T-helper 2 cell (primary cell): ENCODE data around the gene ENTPD2.
A peak's percentile ranks its signal among the peaks of the same experiment; 100 is the strongest.

Experiments used
- DNase-seq, 5 experiments: peaks; one replicate each; pipeline versions ENCODE4 v3.0.0 to v3.0.0-alpha.2; 2012 to 2022
- total RNA-seq, 2 donors: gene quantifications; one replicate each; lab custom pipeline; 2026; lab: John Stamatoyannopoulos, UW

The ENTPD2 gene
- total RNA-seq, result 0 reads per million in 2 donors

DNA sequence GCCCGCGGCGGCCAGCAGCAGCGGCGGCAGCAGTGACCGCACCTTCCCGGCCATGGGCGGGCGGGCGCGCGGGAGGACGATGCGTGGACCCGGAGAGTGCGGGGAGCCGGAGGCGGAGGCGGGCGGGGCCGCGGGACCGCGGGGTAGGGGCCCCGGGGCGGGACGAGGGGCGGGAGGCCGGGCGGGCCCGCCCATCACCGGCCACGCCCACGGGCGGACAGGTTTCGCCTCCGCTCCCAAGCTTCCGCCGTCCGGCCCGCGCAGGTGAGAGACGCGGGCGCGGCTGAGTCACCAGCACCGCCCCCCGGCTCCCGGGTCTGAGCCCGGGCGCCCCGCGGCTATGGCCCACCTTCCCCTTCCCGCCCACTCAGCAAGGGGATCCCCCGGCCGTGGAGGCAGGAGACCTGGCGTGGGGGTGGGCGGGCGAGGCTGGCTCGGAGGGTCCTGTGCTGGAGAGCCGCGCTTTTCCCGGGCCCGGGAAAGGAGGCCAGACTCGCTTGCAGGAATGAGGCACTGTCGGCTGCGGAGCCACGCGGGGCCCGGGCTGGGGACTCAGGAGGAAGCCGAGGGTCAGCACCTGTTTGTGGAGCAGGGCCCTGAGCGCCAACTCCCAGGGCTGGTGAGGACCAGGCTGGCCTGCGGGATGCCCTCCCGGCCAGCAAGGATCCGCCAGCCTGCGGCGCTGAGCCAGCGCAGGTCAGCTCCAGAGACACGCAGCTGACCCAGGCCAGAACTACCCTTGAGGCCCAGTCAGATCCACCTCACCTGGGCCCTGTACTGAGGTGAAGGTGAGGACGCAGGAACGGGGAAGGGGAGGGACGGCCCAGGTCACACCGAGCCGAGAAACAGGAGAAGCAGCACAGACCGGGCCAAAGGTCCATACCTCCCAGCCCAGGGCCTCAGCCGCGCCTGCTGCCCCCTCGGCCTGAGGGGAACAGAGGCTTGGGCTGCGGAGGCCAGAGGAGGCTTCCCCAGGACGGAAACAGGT lies at the start of gene ENTPD2:
Gene ENTPD2, minus strand, starts transcription at position 118 of the 988 bp plus-strand sequence. Its CDS starts 64 bp downstream, at position 54.
- DNase-seq, result peak in 1 of 5 experiments; percentile 34

- DNase-seq, result no peak
Observed at GRCh38 chr9:137103206-137103999, 49.5 kb upstream of the ENTPD2 start.

- DNase-seq, result no peak
Observed at GRCh38 chr9:137099231-137099630, 45.4 kb upstream of the ENTPD2 start.

DNA sequence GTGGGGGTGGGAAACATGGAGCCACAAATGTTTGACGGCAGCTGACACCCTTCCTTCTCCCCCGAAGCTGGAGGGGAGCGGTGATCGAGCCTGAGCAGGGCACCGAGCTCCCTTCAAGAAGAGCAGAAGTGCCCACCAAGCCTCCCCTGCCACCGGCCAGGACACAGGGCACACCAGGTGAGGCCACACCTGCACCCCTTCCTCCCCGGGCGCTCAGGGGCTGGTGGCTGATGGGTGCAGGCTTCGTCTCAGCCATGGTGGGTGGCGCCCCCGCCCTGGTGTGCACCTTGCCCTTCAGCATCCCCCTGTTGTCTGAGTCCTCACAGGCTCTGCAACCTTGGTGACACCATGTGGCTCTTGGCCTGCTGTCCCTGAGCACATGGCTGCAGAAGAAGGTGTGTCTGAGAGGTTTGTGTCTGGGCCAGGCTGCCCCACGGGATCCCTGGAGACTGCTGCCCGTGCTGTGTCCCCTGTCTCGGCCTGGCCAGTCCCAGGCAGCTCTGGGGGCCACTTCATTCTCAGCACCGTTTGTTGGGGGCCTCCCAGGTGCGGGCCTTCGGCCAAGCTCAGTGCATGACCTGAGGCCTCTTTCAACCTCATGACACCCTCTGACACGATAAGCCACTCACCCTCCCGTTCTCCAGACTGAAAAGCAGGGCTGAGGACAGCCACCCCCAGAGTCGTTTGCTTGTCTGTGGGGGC lies 44.1 kb upstream of the ENTPD2 start:
- no peak for DNase-seq

DNA sequence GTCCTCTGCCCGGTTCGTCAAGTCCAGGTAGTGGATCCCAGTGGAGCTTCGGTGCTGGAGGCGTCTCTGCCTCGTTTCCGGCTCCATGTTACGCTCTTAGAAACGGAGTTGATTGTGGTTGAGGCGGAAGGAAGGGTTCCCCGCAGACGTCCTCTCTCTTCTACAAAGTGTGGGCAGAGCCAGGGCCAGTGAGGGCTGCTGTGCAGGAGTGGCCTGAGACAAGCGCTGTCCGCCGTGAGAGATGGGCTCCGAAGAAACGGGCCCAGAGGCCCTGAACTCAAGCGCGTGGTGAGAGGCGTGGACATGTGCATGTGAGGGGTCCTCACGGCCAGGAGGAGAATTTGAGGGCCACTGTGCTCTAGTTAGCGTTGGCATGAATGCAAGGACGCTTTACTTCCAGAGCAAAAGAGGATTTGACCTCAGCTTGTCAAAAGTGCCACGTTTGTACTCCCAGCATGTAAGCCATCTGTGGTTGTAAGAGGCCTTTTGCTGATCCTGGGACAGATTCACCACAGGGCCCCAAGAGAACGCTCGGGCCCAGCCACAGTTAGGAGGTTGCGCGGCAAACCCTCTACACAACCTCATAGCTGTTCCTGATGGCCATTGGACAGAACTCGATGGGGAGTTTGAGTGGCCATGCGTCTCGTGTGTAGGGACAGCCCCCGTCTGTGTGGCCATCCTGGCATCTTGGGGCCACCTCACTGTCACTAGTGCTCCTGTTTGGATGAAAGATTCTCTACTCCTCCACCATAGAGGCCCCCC lies 43.1 kb upstream of the ENTPD2 start:
- DNase-seq, result peak in 1 of 5 experiments; percentile 34

- peak; percentile 65 to 96 (median 84) for DNase-seq
Observed at GRCh38 chr9:137095664-137096517, 42.0 kb upstream of the ENTPD2 start.

DNA sequence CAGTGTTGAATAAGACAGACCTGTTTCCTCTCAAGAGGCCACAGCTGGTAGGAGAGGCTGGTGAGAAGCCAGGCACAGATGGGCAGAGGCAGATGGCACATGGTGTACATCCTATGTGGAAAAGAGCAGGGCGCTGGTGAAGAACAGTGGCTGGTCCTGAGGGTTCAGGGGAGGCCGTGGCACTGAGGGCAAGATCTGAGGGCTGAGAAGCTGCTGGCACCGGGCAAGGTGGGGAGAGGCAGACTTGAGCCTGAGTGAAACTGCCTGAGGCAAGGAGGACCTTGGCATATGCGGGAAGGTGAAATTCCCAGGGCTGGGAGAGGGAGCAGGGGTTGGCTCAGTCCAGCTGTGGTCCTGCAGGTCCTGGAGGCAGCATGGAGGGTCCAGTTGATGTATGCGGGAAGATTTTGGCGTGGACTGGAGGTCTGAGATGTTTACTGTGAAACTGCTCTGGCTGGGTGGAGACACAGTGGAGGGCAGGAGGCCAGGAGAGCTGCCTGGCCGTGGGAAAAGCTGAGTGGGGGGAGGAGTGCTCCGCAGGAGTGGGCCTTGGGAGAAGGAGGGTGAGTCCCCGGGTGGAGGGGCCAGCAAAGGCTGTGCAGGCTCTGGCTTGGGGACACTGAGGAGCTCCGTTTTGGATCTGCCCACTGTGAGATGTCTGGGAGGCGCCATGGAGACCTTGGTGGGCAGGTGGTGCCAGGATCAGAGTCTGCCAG lies 35.5 kb upstream of the ENTPD2 start:
- no peak for DNase-seq

DNA sequence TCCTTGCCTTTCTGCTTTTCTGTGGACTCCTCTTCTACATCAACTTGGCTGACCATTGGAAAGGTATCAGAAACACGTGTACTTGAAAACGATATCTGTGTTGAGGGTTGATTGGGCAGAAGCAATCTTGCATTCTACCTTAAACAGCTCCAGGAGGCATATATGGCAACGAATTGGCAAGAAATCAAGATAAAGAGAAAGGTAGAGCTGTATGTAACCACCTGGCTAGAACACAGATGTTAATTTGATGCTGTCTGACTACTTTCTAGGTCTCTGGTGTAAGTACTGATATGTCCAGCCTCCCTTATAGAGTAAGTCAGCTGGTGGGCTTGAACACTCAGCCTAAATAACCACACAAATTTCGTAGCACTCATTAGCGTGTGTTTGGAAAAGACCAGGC lies 34.3 kb upstream of the ENTPD2 start:
- DNase-seq, result no peak

DNA sequence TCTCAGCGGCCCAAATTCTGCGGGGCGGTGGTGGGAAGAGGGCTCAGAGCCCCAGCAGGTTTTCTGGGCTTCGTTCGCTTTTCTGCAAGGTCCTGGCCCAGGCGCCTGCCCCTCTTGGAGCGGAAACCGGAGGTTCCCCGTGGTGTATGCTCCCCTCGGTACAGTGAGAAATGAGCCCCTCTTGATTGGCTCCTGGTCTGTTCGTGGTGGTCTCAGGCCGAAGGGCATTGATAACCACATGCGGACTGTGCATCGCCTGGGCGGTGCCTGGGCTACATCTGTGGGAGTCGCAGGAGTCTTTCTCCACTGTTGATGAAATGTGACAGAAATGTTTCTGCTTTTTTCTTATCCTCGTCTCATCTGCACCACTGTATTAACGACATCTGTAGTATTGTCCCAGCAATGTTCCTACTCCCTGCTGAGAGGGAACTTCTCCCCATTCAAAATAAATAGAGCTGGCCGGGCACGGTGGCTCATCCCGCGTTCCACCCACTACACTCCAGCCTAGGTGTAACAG lies 33.6 kb upstream of the ENTPD2 start:
- peak in 1 of 5 experiments; percentile 57 for DNase-seq

DNA sequence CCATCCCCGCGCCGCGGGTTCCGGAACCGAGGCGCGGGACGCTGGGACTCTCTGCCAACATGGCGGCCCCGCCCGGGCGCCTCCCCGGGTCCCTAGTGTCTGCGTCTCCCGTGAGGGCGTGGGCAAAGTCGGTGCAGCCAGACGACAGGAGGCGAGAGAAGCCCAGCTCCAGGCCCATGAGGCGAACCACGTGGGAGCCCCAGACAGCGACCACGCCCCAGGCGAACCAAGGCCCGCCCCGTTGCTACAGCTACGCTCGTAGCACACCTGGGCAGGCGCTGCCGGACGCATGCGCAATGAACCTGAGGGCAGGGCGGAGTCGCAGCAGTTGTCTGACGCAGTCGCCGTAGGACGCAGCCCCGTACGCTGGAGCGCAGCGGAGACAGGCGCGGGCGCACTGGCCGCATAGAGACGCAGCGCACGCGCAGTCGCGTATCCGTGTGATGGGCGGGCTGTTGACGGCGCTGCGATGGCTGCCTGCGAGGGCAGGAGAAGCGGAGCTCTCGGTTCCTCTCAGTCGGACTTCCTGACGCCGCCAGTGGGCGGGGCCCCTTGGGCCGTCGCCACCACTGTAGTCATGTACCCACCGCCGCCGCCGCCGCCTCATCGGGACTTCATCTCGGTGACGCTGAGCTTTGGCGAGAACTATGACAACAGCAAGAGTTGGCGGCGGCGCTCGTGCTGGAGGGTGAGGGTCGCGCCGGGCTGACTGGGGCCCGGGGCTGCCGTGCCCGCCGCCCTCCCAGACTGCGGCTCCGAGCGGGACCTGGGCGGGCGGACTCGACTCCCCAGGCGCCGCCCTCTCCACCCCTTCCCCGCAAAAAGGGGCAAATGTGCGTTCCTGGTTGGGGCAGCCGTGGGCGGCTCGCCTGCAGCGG lies 32.9 kb upstream of the ENTPD2 start, which contains the start of gene MAN1B1:
Gene MAN1B1, plus strand, starts transcription at position 455 of the 878 bp plus-strand sequence. Its CDS starts 15 bp downstream, at position 470.
- DNase-seq, result peak; percentile 98 to 100 (median 100)

DNA sequence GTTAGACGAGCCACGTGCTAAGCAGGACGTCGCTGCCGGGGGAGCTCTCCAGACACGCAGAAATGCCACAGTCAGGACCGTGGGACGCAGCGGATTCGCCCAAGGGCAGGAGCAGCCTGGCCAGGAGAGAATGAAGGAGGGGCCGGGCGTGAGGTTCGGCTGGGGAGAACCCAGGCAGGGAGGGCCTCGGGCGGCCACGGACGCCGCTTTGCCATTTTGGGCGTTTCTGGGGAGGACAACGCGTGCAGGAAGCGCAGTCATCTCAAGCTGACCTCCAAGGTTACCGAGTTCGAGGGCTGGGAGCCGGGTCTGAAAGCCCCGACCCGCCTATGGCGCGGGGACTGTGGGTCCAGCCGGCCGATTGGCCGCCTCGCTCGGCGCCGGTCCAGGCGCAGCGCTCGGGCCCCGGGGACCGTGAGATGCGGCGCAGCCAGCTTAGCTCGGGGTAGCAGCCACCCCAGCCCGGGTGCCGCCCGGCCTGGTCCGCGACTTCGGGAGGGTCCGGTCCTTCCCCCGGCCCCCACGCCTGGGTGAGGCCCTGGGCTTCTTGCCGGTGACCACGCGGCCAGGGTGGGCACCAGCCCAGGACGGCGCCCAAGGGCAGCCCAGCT lies 32.2 kb upstream of the ENTPD2 start:
- DNase-seq, result peak in 1 of 5 experiments; percentile 41

GRCh38 chr9:137084526-137084925 lies 30.7 kb upstream of the ENTPD2 start:
- DNase-seq, result no peak

GRCh38 chr9:137083394-137084004 lies 29.6 kb upstream of the ENTPD2 start:
- DNase-seq, result no peak

- no peak for DNase-seq
Observed at GRCh38 chr9:137082925-137083290, 29.0 kb upstream of the ENTPD2 start.

- DNase-seq, result no peak
Observed at GRCh38 chr9:137082222-137082924, 28.5 kb upstream of the ENTPD2 start.

GRCh38 chr9:137080260-137081122 lies 26.6 kb upstream of the ENTPD2 start:
- no peak for DNase-seq
